Mammary epithelial cell (primary cell): ENCODE data around the gene GRIA1.

ENCODE experiments used
- EZH2 ChIP-seq: IDR thresholded peaks from 2 replicates; pipeline ENCODE4 v1.6.1; 2012; ENCODE audit warnings: low read length, inconsistent platforms, borderline replicate concordance
- TF ChIP-seq, protein P1 (sequence below), 2 donors: IDR thresholded peaks in 1 of 2; conservative IDR thresholded peaks in 1 of 2; 2 replicates each; pipeline ENCODE4 v1.5.1; 2011 to 2012; ENCODE audit warnings: inconsistent platforms in 2 of 2, low read length in 2 of 2, mild to moderate bottlenecking in 2 of 2, control low read depth in 1 of 2, low read depth in 1 of 2; ENCODE audit not compliant: insufficient read depth in 1 of 2; ENCODE audit errors: extremely low read depth in 1 of 2

- TF ChIP-seq EZH2, result no peak
- TF ChIP-seq, protein P1, sequence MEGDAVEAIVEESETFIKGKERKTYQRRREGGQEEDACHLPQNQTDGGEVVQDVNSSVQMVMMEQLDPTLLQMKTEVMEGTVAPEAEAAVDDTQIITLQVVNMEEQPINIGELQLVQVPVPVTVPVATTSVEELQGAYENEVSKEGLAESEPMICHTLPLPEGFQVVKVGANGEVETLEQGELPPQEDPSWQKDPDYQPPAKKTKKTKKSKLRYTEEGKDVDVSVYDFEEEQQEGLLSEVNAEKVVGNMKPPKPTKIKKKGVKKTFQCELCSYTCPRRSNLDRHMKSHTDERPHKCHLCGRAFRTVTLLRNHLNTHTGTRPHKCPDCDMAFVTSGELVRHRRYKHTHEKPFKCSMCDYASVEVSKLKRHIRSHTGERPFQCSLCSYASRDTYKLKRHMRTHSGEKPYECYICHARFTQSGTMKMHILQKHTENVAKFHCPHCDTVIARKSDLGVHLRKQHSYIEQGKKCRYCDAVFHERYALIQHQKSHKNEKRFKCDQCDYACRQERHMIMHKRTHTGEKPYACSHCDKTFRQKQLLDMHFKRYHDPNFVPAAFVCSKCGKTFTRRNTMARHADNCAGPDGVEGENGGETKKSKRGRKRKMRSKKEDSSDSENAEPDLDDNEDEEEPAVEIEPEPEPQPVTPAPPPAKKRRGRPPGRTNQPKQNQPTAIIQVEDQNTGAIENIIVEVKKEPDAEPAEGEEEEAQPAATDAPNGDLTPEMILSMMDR (conservative IDR thresholded peaks at IDR 0.05 in 1 of 2, IDR thresholded peaks at IDR 0.05 in 1 of 2; ENCODE audit: extremely low read depth in 1 of 2, insufficient read depth in 1 of 2, low read depth in 1 of 2, low read length in 2 of 2), result peak in 1 of 2 donors; percentile 30
Observed at GRCh38 chr5:153711755-153712154, 221.3 kb downstream of the GRIA1 start.
